Epithelial cell of esophagus (primary cell): ENCODE measurements around the gene IQGAP2.
A peak's percentile ranks its signal among the peaks of the same experiment; 100 is the strongest.

ENCODE experiments used
- DNase-seq: peaks from one replicate; pipeline ENCODE4 v3.0.0; 2010; ENCODE audit warnings: low read depth
- H3K4me3 ChIP-seq: 2 replicates; pipeline ENCODE4 v1.5.1; 2011; ENCODE audit warnings: mild to moderate bottlenecking, low read length, control low read depth
- TF ChIP-seq, protein P1 (sequence below): IDR thresholded peaks from 2 replicates; pipeline ENCODE4 v1.5.1; 2011; ENCODE audit warnings: low read depth, mild to moderate bottlenecking, low read length, control low read depth, inconsistent platforms; ENCODE audit not compliant: insufficient read depth; ENCODE audit errors: missing control alignments

Gene IQGAP2

GRCh38 chr5:76460104-76460503 is 57.0 kb downstream of the IQGAP2 start:
- no peak overlapping the region for H3K4me3 ChIP-seq
- TF ChIP-seq, protein P1, sequence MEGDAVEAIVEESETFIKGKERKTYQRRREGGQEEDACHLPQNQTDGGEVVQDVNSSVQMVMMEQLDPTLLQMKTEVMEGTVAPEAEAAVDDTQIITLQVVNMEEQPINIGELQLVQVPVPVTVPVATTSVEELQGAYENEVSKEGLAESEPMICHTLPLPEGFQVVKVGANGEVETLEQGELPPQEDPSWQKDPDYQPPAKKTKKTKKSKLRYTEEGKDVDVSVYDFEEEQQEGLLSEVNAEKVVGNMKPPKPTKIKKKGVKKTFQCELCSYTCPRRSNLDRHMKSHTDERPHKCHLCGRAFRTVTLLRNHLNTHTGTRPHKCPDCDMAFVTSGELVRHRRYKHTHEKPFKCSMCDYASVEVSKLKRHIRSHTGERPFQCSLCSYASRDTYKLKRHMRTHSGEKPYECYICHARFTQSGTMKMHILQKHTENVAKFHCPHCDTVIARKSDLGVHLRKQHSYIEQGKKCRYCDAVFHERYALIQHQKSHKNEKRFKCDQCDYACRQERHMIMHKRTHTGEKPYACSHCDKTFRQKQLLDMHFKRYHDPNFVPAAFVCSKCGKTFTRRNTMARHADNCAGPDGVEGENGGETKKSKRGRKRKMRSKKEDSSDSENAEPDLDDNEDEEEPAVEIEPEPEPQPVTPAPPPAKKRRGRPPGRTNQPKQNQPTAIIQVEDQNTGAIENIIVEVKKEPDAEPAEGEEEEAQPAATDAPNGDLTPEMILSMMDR = no peak
- DNase-seq = no peak

DNA sequence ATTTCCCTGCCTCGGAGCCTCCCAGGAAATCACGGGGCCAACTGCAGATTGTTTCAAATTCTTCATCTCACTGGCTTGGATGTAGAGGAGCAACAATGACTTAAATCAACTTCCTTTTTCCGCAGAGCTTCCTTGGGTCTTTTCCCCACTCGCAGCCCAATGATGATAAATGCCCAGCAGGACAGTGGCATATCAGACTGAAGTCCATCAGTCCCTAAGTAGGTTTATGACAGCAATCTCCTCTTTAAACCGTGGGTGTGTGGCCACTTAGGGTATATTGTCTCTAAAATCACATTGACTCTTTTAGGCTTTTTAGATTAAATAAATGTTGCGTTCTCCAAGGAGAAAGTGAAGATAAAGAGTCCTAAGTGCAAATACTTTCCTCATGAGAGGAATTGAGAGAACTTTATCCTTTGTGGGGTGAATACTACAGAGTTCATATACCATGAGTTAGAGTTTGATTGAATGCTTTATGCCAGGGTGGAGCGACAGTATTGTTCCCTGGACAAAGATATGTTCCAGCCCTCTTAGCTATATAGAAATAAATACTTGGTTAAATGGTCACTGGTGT is 59.1 kb downstream of the IQGAP2 start:
- TF ChIP-seq, protein P1 = no peak
- H3K4me3 ChIP-seq = no peak overlapping the region
- DNase-seq = no peak

DNA sequence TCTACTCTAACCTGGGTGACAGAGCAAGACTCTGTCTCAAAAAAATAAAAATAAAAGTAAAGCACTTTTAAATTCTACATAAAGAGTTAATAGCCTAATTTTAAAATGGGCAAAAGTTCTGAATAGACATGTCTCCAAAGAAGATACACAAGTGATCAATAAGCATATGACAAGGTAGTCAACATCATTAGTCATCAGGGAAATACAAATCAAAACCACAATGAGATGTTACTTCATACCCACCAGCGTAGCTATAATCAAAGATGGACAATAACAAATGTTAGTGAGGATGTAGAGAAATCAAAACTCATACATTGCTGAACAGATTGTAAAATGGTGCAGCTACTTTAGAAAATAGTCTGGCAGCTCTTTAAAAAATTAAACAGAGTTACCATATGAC is 64.1 kb downstream of the IQGAP2 start:
- no peak for DNase-seq
- H3K4me3 ChIP-seq = no peak overlapping the region
- TF ChIP-seq, protein P1 = no peak

DNA sequence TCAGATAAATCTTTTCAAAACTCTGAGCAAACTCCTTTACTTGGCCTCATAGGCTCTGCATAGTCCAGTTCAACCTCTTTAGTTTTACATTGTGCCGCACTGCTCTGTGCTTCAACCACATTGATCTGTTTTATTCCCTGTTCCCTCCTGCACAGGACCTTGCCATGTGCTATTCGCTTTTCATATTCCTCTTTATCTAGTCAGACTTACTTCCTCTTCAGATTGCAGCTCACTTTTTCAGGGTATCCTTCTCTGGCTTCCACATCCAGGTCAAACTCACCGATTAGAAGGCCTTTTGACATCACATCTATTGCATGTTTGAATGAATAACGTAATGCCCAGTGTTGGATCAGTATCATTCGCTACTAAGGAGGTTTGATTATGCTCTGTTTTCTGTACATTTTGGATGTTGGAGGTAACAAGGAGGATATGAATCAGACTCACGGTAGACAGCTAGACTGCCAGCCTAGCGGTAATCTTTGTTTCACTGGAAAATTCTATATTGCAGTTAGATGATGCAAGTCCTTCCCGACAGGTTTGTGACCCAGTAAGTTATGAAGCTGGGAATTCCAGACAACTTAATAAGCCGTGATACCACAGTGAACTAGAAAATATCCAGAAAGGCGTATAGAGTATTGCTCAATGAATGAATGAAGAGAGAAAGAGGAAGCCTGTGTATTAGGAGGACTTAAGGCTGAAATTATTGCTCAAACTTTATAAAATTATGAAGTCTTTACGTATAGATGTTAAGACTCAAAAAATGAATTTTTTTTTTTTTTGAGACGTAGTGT is 65.7 kb downstream of the IQGAP2 start:
- peak; percentile 26 for DNase-seq
- TF ChIP-seq, protein P1 = no peak
- no peak overlapping the region for H3K4me3 ChIP-seq

GRCh38 chr5:76469656-76470290 is 66.7 kb downstream of the IQGAP2 start:
- H3K4me3 ChIP-seq = no peak overlapping the region
- TF ChIP-seq, protein P1 = no peak
- DNase-seq = no peak

DNA sequence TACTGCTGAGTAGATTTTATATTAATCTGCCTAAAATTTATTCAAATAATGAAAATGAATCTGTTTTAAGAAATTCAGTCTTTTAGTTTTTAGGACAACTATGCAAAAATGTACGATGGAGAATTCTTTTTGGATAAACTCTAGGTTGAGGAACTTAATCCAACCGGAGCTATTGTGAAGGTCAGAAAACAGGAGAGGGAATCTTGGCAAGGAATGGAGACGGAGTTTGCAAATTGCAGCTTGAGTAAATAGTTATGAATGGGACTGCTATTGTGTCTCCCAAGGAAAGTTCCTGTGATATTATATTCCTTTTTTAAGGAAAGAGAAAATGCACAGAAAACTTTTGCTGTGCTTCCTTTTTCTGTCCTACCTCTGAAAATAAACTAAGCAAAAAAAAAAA is 67.9 kb downstream of the IQGAP2 start:
- DNase-seq = no peak

More for the DNA sequence above, 67.9 kb downstream of the IQGAP2 start:
- TF ChIP-seq, protein P1 = no peak
- H3K4me3 ChIP-seq = no peak overlapping the region
